Bronchial epithelial cell (primary cell): ENCODE results near the gene HIGD1B. TPM values are rescaled to one million over a fixed set of nuclear protein-coding genes. Genes with fewer than 3 reads are reported as not detected.
"Not testable (repeated sequence)": the region's sequence is repeated elsewhere in the genome, so short reads cannot be mapped to it uniquely, and the experiment has no call there.

ENCODE experiments used
- DNase-seq: peaks from one replicate; pipeline ENCODE4 v3.0.0-alpha.2; 2010; ENCODE audit warnings: low read depth
- FAIRE-seq: peaks from 2 replicates; lab custom pipeline; 2011; peaks lifted over from hg19 to GRCh38; lab: Jason Lieb, UNC
- H3K27me3 ChIP-seq: 2 replicates; pipeline ENCODE4 v1.5.1; 2011; ENCODE audit warnings: low read length; ENCODE audit not compliant: control insufficient read depth, insufficient read depth
- H3K36me3 ChIP-seq: 2 replicates; pipeline ENCODE4 v1.5.1; 2011; ENCODE audit warnings: low read length; ENCODE audit not compliant: control insufficient read depth, insufficient read depth
- H3K4me3 ChIP-seq: 2 replicates; pipeline ENCODE4 v1.5.1; 2011; ENCODE audit warnings: mild to moderate bottlenecking, low read depth, low read length, control low read depth
- CTCF ChIP-seq: IDR thresholded peaks from 2 replicates; pipeline ENCODE4 v1.5.1; 2011; ENCODE audit warnings: mild to moderate bottlenecking, moderate library complexity, low read length, control low read depth, inconsistent platforms; ENCODE audit not compliant: insufficient read depth, severe bottlenecking
- total RNA-seq: library from RNA; depleted of rRNA; stranded (reverse); fragments of >200 nt; gene quantifications from 2 replicates; pipeline ENCODE4 v1.2.1, GENCODE V29; 2014

HIGD1B gene
- total RNA-seq, 1 donor from 2014 or later, result not detected

GRCh38 chr17:44807817-44808155 is 39.9 kb upstream of the HIGD1B start:
- peaks cover 2% of the 10 kb centered on the region for H3K27me3 ChIP-seq
- no peaks in the 10 kb centered on the region for H3K36me3 ChIP-seq
- no peak overlapping the region for H3K4me3 ChIP-seq
- FAIRE-seq, result no peak
- TF ChIP-seq CTCF, result no peak
- DNase-seq, result no peak

DNA sequence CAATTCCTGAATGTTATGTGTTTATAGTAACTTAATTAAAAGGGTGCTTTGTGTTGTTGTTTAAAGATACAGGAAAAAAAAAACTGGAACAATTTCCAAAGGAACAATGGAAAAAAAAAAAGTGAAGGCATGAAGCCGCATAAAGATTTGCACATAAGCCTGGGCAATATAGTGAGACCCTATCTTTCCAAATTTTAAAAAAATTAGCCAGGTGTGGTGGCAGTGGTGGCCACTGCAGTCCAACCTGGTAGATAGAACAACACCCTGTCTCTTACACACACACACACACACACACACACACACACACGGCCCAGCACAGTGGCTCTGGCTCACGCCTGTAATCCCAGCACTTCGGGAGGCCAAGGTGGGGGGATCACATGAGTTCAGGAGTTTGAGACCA is 39.5 kb upstream of the HIGD1B start:
- no peak for FAIRE-seq
- Histone ChIP-seq H3K36me3 (no peaks in the 10 kb centered on the region), H3K27me3 (peaks cover 2% of the 10 kb centered on the region), H3K4me3 (no peak overlapping the region)
- no peak for DNase-seq
- no peak for TF ChIP-seq CTCF

GRCh38 chr17:44808656-44809388 is 38.9 kb upstream of the HIGD1B start:
- not testable (repeated sequence) for DNase-seq, H3K4me3 ChIP-seq, FAIRE-seq, H3K36me3 ChIP-seq, H3K27me3 ChIP-seq

- H3K27me3 ChIP-seq, result no peaks in the 10 kb centered on the region
- H3K4me3 ChIP-seq, result no peak overlapping the region
- no peaks in the 10 kb centered on the region for H3K36me3 ChIP-seq
- DNase-seq, result no peak
- no peak for TF ChIP-seq CTCF
- FAIRE-seq, result no peak
Measured at GRCh38 chr17:44812263-44812662, 35.4 kb upstream of the HIGD1B start.

DNA sequence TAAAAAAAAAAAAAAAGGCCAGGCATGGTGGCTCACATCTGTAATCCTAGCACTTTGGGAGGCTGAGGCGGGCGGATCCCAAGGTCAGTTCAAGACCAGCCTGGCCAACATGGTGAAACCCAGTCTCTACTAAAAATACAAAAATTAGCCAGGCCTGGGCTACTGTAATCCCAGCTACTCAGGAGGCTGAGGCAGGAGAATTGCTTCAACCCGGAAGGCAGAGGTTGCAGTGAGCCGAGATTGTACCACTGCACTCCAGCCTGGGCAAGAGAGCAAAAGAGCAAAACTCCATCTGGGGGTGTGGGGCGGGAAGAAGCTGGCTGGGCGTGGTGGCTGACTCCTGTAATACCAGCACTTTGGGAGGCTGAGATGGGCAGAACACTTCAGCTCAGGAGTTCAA is 29.2 kb upstream of the HIGD1B start:
- H3K36me3 ChIP-seq, H3K27me3 ChIP-seq, DNase-seq, FAIRE-seq, H3K4me3 ChIP-seq: not testable (repeated sequence)

- DNase-seq (peak; percentile 87), FAIRE-seq (no peak)
- H3K36me3 ChIP-seq, result no peaks in the 10 kb centered on the region
- H3K27me3 ChIP-seq, result no peaks in the 10 kb centered on the region
- H3K4me3 ChIP-seq, result no peak overlapping the region
- TF ChIP-seq CTCF, result no peak
Measured at GRCh38 chr17:44820631-44821212, 27.0 kb upstream of the HIGD1B start.

GRCh38 chr17:44825236-44825635 is 22.4 kb upstream of the HIGD1B start:
- peaks cover 10% of the 10 kb centered on the region for H3K27me3 ChIP-seq
- not testable (repeated sequence) for DNase-seq, H3K4me3 ChIP-seq, H3K36me3 ChIP-seq, FAIRE-seq
